ENCODE measurements around the gene PRRX2.
A peak's percentile ranks its signal among the peaks of the same experiment; 100 is the strongest.

Gene PRRX2

DNA sequence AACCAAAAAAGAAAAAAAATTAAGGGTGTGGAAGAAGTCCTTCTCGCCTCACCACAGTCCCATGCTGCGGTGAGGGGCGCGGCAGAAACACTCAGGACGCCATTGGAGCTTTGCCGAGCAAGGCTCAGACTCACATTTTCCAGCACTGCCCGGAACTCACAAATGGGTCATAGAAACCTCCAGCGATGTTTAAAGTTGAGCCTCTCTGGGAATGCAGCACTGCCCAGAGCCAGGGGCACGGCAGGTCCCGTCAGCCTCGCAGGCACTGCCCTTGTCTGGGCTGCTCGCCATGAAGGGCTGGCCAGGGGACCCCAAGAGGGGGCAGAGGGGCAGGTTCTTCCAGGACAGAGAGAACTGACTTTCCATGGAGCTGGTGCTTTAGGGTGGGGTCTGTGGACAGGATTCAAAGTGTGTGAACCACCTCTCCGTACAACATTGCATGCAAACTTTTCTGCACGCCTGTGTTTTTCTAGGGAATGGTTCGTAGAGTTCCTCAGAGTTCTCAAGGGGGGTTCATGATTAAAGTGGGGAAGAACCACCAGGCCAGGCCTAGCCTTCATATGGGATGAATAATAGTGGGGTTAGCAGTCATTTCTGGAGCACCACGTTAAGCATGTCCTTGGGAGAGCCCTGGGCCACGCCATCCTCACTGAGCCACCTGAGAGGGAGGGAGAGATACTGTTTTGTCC lies 38.4 kb downstream of the PRRX2 start:
- DNase-seq (ENCODE audit: low spot score): no peak

GRCh38 chr9:129704807-129705206 lies 39.4 kb downstream of the PRRX2 start:
- no peak for DNase-seq (ENCODE audit: low spot score)

GRCh38 chr9:129708793-129709192 lies 43.3 kb downstream of the PRRX2 start:
- DNase-seq (ENCODE audit: low spot score): no peak

DNA sequence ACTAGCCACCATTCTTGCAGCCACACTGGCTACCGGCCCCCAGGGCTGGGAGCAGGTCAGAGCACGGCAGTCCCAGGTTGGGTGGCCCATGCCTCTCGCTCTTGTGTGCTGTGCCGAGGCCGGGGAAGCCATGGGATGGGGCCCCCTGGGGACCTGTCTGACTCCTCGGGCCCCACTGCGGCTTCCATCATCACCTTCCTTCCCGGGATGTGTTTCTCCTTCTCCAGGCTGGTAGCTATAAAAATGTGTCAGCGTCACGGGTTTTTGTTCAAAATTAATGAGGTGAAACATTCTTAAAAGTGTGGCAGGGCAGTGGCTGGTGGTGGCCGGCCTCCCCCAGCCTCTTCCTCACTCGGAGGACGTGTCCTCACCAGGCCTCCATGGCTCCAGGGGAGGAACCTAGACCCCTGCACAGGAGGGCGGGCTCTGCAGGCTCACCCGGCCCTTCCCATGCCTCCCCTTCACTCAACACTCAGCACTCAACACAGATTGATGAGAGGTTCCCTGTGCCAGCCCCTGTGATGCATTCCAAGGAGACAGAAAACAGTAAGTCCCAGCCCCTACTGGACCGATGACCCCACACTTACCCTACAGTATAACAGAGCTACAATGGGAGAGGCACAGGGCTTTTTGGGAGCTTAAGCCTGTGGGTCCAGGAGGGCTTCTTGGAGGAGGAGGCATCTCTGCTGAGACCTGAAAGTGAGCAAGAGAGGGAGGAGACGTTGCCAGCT lies 44.2 kb downstream of the PRRX2 start:
- no peak for DNase-seq (ENCODE audit: low spot score)

- DNase-seq (ENCODE audit: low spot score): no peak
These were observed 44.7 kb downstream of the PRRX2 start for GRCh38 chr9:129710169-129710453.

GRCh38 chr9:129712634-129713401 lies 47.4 kb downstream of the PRRX2 start:
- DNase-seq (ENCODE audit: low spot score): no peak

- DNase-seq (ENCODE audit: low spot score): no peak
These were observed 47.9 kb downstream of the PRRX2 start for GRCh38 chr9:129713402-129713679.

DNA sequence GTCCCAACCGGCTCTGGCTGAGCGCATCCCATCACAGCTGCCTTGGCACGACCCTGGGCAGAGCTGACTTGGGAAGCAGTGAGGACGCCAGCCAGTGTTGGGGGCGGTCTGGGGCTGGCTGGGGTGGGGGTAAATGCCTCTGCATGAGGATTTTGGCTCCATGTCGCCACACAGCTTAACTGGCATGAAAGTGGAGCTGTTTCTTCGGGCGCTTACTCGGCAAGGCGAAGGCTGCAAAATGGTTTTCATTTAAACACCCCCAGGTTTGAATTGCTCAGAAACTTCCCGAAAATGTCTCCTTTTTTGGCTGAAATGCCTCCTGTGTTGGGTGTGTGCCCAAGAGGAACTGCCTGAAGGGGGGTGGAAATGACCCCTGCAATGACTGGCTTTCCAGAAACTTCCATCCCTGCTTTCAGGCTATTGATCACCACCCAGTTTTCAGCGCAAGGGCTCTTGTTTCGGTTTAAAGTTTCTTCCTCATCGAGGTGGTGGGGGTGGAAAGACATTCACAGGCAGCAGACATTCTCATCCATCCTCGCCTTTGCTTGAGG lies 49.1 kb downstream of the PRRX2 start:
- no peak for DNase-seq (ENCODE audit: low spot score)

DNA sequence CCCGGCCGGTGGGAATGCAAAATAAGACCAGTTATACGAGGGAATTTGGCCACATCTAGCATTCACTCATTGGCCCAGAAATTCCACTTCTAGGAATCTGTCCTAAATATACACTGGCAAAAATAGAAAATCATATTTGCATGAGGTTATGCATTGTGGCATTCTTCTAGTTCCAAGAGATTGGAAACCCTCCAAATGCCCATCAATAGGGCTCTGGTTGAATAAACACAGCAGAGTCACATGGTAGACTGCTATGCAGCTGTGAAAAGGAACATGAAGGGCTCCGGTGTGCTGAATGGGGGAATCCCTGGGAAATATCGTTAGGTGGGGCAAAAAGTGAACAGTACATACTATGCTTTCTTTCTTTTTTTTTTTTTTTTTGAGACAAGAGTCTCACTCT lies 50.6 kb downstream of the PRRX2 start:
- no peak for DNase-seq (ENCODE audit: low spot score)

DNA sequence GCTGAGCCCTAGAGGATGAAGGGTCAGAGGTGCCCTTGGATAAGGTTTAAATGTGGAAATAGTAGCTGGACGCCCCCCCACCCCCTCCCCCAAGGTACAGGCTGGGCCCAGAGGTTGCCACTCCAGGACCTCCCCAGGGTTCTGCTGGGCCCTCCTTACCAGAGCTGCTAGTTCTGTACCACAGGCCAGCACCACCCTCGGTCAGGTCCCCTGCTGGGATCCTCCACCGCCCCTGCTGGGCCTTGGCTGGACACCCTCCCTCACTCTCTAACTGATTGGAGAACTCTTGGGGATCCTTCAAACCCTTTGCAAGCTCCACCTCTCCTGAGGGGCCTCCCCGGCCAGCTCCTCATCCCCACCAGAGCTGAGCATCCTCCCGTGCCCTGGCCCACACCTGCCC lies 52.5 kb downstream of the PRRX2 start:
- DNase-seq (ENCODE audit: low spot score): no peak

DNA sequence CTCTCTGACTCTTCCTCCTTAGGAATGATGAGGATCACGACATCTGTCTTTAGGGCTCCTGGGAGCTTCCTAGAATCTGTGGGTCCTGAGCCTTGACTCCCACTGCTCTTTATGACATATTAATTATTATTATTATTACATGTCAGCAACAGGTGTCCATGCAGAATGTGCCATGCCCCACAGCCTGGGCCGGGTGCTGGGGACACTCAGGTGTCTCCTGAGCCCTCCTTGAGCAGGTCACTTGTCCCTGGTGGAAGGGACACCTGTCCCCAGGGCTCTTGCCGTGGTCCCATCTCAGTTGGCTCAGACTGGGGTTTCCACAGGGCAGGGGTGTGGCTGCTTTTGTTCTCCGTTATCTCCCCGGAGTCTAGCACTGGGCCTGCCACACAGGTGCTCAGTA lies 53.2 kb downstream of the PRRX2 start:
- no peak for DNase-seq (ENCODE audit: low spot score)

GRCh38 chr9:129719135-129719534 lies 53.7 kb downstream of the PRRX2 start:
- no peak for DNase-seq (ENCODE audit: low spot score)

GRCh38 chr9:129720181-129720864 lies 54.9 kb downstream of the PRRX2 start:
- DNase-seq (ENCODE audit: low spot score): no peak

DNA sequence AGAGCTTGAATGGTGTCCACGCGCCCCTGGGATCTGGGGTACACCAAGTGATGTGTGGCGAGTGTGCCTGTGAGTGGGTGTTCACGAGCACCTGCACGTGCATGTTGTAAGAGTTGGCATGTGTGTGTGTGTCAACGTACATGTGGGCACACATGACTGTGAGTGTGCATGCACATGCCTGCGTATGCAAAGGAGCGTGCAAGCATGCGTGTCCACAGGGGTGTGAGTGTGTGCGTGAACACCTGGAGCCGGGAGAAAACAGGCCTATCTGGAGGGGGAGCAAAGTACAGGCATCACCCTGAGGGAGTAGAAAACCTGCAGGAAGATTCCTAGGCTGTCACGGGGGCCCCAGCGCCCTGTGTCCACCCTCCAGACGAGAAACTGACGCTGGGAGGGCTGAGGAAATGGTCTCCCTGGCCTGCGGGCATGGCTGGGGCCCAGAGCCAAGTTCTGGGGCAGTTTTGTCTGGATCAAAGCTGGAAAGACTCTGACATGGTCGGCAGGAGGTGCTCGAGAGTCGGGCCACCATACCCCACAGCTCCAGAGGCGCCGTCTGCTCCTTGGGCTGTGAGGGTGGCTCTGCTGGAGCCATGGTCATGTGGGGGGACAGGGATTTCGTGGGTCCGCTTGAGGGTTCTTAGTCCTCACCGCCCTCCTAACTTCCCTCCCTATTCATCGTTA lies 55.6 kb downstream of the PRRX2 start:
- no peak for DNase-seq (ENCODE audit: low spot score)

DNA sequence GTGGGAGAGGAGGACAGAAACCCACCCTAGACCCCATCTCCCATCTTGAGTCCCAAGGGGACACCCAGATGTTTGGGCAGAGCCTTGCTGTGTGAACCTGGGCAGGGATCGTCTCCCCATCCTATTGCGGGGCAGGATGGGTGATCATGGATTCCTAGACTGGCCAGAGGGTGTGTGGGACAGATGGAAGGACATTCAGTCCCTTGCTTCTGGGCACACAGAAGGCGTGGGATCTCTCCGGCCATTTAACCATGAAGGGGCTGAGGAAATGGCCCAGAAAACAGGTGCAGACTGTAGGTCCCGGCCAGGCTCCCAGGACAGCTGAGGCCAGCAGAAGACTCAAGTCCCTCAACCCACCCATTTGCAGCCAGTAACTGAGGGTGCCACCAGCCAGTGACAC lies 57.5 kb downstream of the PRRX2 start:
- no peak for DNase-seq (ENCODE audit: low spot score)

DNA sequence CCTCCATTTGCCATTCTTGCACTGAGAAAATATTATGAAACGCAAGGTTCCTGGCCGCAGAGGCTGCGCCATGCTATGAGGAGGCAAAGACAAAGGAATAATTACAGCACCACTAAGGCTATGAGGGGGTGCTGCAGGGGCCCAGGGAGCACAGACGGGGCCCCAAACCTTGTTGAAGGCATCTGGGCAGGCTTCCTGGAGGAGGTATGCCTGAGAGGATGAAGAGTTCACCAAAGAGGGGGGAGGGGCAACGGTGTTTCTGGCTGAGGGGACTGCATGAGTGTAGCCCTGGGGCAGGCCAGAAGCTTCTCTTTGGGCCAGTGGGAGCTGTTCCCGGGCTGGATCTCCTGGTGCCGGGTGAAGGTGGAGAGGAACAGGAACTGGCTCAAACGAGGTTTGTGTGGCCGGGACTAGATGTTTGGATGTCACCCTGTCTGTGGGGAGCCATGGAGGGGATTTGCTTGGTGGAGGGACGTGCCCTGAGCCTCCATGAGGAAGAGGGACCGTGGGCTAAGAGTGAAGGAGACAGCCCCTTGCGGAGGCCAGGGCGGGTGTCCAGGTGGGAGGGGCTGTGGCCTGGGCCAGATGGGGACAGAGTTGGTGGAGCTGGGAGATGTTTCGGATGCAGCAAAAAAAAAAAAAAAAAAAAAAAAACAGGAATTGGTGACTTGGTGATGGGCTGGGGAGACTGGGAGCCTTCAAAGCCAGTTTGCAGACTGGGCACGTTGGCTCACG lies 59.2 kb downstream of the PRRX2 start:
- DNase-seq (ENCODE audit: low spot score): no peak

GRCh38 chr9:129725795-129726251 lies 60.4 kb downstream of the PRRX2 start:
- no peak for DNase-seq (ENCODE audit: low spot score)

DNA sequence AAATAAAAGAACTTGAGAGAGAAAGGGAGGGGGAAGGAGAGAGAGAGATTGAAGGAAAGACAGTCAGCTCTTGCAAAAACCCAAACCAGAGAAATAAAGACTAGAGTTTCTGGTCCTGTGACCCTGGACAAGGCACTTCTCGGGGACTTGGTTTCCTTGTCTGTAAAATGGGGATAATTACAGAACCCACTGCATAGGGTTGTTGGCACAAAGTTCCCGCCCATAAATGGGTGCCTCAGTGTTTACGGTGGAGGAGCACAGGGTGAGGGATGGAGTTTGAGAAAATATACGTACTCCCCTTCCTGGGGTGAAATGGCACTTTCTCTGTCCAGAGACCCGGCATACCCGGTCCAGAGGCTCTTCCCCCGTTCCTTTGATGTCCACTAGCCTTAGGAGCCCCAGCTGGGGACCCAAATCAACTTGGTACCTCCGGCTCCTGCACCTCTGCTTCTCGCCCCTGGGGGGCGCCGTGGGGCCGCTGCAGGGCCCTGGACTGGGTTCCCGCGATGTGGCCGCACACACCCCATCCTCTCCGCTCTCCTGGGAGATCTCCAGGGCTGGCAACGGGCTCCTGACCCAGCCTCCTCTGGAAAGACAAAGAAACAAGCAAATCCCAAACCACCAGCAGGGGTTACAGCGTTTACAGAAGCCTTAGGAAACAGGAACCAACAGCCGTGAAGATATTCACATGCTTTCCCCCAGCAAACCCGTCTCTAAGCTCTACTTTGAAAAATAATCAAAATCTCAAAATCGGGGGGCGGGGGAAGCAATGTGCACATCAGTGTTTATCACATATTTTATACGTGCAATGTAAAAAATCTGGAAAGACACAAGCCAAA lies 61.1 kb downstream of the PRRX2 start:
- DNase-seq (ENCODE audit: low spot score): peak; percentile 82

DNA sequence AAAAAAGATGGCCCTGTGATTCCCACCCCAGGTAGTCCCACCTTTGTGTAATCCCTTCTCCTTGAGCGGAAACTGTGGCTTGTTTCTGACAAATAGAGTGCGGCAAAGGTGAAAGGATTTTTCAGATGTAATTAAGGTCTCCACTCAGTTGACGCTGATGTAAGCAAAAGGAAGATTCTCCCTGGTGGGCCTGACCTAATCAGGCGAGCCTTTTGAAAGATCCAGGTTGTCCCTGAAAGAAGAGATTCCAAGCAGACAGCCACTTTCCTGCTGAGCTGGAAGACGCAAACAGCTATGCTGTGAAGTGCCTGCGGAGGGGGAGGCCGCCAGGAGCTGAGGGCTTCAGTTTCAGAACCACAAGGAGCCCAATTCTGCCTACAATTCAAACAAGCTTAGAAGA lies 63.3 kb downstream of the PRRX2 start:
- no peak for DNase-seq (ENCODE audit: low spot score)

Measured in SK-N-DZ (cell line).